OCI-LY7 (cell line): ENCODE results near the gene CAMKK1. TPM values are rescaled to one million over a fixed set of nuclear protein-coding genes. Genes with fewer than 3 reads are reported as not detected.

Experiments used
- BruUV-seq: library from RNA; stranded (reverse); fragments of 400-500 nt; replicated peaks from 2 replicates; lab custom pipeline; 2021; lab: Mats Ljungman, UMichigan
- CTCF ChIA-PET: fragments of 300-600 bp; sonication (Branson Sonifier 250); formaldehyde crosslinking; loops from one replicate; lab custom pipeline; 2022; ENCODE audit warnings: antibody characterized with exemption; ENCODE audit not compliant: unreplicated experiment; lab: Charles Lee
- POLR2A ChIA-PET: fragments of 300-600 bp; sonication (Branson Sonifier 250); formaldehyde crosslinking; loops from one replicate; lab custom pipeline; 2022; ENCODE audit warnings: antibody characterized with exemption; lab: Charles Lee
- DNase-seq: peaks from one replicate; pipeline ENCODE4 v3.0.0-alpha.2; 2015; ENCODE audit warnings: low spot score
- H2AFZ ChIP-seq: fragments of 200-600 bp; sonication (generic), shearing (Covaris generic); 2 replicates; pipeline ENCODE4 v1.6.1; 2014; ENCODE audit warnings: mild to moderate bottlenecking, antibody characterized with exemption, low read length, moderate library complexity
- H3K27ac ChIP-seq: fragments of 200-600 bp; sonication (generic); 2 replicates; pipeline ENCODE4 v1.5.1; 2014; ENCODE audit warnings: mixed run types, low read depth, mild to moderate bottlenecking, moderate library complexity, low read length, inconsistent platforms; ENCODE audit not compliant: poor library complexity, severe bottlenecking
- H3K36me3 ChIP-seq: fragments of 200-600 bp; sonication (generic); 2 replicates; pipeline ENCODE4 v1.6.1; 2014; ENCODE audit warnings: mild to moderate bottlenecking, antibody characterized with exemption, low read length, moderate library complexity, mixed read lengths; ENCODE audit not compliant: insufficient read depth
- H3K4me1 ChIP-seq: fragments of 200-600 bp; sonication (generic); 2 replicates; pipeline ENCODE4 v1.5.1; 2014; ENCODE audit warnings: mild to moderate bottlenecking, low read length; ENCODE audit not compliant: insufficient read depth, poor library complexity, severe bottlenecking
- H3K4me2 ChIP-seq: fragments of 200-600 bp; sonication (generic); 2 replicates; pipeline ENCODE4 v1.6.1; 2014; ENCODE audit warnings: mild to moderate bottlenecking, low read length
- H3K4me3 ChIP-seq: fragments of 200-600 bp; sonication (generic); 2 replicates; pipeline ENCODE4 v1.5.1; 2014; ENCODE audit warnings: mild to moderate bottlenecking, low read depth, low read length; ENCODE audit not compliant: poor library complexity, severe bottlenecking
- H3K79me2 ChIP-seq: fragments of 200-600 bp; sonication (generic); 2 replicates; pipeline ENCODE4 v1.6.1; 2016; ENCODE audit warnings: low read depth, mild to moderate bottlenecking, low read length, moderate library complexity, mixed read lengths; ENCODE audit not compliant: insufficient read depth
- H3K9me2 ChIP-seq: fragments of 200-600 bp; sonication (generic); 2 replicates; pipeline ENCODE4 v1.6.1; 2016; ENCODE audit warnings: mild to moderate bottlenecking, low read length, mixed read lengths; ENCODE audit not compliant: insufficient read depth
- H3K9me3 ChIP-seq: fragments of 200-600 bp; sonication (generic); 2 replicates; pipeline ENCODE4 v1.6.1; 2014; ENCODE audit warnings: mild to moderate bottlenecking, mixed run types, low read length, mixed read lengths
- H4K20me1 ChIP-seq: fragments of 200-600 bp; sonication (generic); 2 replicates; pipeline ENCODE4 v1.6.1; 2014; ENCODE audit warnings: mild to moderate bottlenecking, antibody characterized with exemption, low read length, moderate library complexity, mixed read lengths; ENCODE audit not compliant: insufficient read depth
- CTCF ChIP-seq: fragments of 200-600 bp; sonication (generic); conservative IDR thresholded peaks from 2 replicates; pipeline ENCODE4 v1.5.1; 2014; ENCODE audit warnings: mild to moderate bottlenecking, antibody characterized with exemption, low read length, moderate library complexity, mixed read lengths
- EZH2phosphoT487 ChIP-seq: fragments of 200-600 bp; sonication (generic); IDR thresholded peaks from 2 replicates; pipeline ENCODE4 v1.6.1; 2018; ENCODE audit warnings: low read depth, borderline replicate concordance, mild to moderate bottlenecking, mixed run types, antibody characterized with exemption, low read length, moderate library complexity, mixed read lengths
- intact Hi-C: fragments of 100-400 bp; cut with micrococcal nuclease; formaldehyde crosslinking; loops from one replicate; pipeline ENCODE4 v1.10.0; 2022; ENCODE audit not compliant: unreplicated experiment
- total RNA-seq, 2 experiments: library from RNA; depleted of rRNA in 1 of 2; stranded (reverse); fragments of >200 nt in 1 of 2; shearing (Covaris generic) in 1 of 2; gene quantifications; 2 replicates each; pipeline ENCODE4 v1.2.3, GENCODE V29; 2014 to 2022

Gene CAMKK1
- total RNA-seq, 2 experiments from 2014 or later, result 2.7 TPM

GRCh38 chr17:3937359-3937758 is 44.5 kb upstream of the CAMKK1 start:
- CTCF ChIA-PET, result no interaction called here
- DNase-seq, result no peak
- H4K20me1 ChIP-seq, result no peaks in the 10 kb centered on the region
- no peak for TF ChIP-seq EZH2phosphoT487
- TF ChIP-seq CTCF, result no peak
- H3K4me2 ChIP-seq, result no peak overlapping the region
- H3K36me3 ChIP-seq, result peaks cover 99% of the 10 kb centered on the region
- POLR2A ChIA-PET, result no interaction called here
- H3K4me3 ChIP-seq, result no peak overlapping the region
- intact Hi-C loops, result no loop called here
- no peaks in the 10 kb centered on the region for H3K4me1 ChIP-seq
- H3K27ac ChIP-seq, result no peak overlapping the region
- H3K79me2 ChIP-seq, result no peaks in the 10 kb centered on the region
- no peaks in the 10 kb centered on the region for H3K9me2 ChIP-seq
- no peak overlapping the region for H2AFZ ChIP-seq
- BruUV-seq, result no TSS peak
- H3K9me3 ChIP-seq, result no peaks in the 10 kb centered on the region

GRCh38 chr17:3935825-3936355 is 43.0 kb upstream of the CAMKK1 start:
- H3K9me3 ChIP-seq, result no peaks in the 10 kb centered on the region
- DNase-seq, result no peak
- no peak for TF ChIP-seq CTCF
- TF ChIP-seq EZH2phosphoT487, result no peak
- H4K20me1 ChIP-seq, result no peaks in the 10 kb centered on the region
- no peak overlapping the region for H2AFZ ChIP-seq
- intact Hi-C loops, result loop anchor here (1.0 to 2.0 kb wide), 2 partner anchors 29 to 68 kb away; partner anchors contain the start of gene ATP2A3
- peaks cover 99% of the 10 kb centered on the region for H3K36me3 ChIP-seq
- POLR2A ChIA-PET, result interaction anchor here (0.6 to 0.9 kb wide), 2 partner anchors 71 to 164 kb away, joined by 3 read pairs; no protein-coding TSS in a partner anchor
- no peak overlapping the region for H3K4me2 ChIP-seq
- H3K27ac ChIP-seq, result no peak overlapping the region
- H3K4me3 ChIP-seq, result no peak overlapping the region
- H3K9me2 ChIP-seq, result no peaks in the 10 kb centered on the region
- H3K4me1 ChIP-seq, result no peaks in the 10 kb centered on the region
- BruUV-seq, result no TSS peak
- no peaks in the 10 kb centered on the region for H3K79me2 ChIP-seq
- CTCF ChIA-PET, result no interaction called here

GRCh38 chr17:3935140-3935542 is 42.3 kb upstream of the CAMKK1 start:
- Histone ChIP-seq H3K4me2 (no peak overlapping the region), H2AFZ (no peak overlapping the region), H3K27ac (no peak overlapping the region), H3K79me2 (no peaks in the 10 kb centered on the region), H3K9me3 (no peaks in the 10 kb centered on the region), H3K4me1 (no peaks in the 10 kb centered on the region), H4K20me1 (no peaks in the 10 kb centered on the region), H3K9me2 (no peaks in the 10 kb centered on the region), H3K4me3 (no peak overlapping the region), H3K36me3 (peaks cover 100% of the 10 kb centered on the region)
- TF ChIP-seq CTCF (peak; percentile 73), EZH2phosphoT487 (no peak)
- ChIA-PET CTCF (no interaction called here), POLR2A (no interaction called here)
- DNase-seq, result peak; percentile 71
- no TSS peak for BruUV-seq
- intact Hi-C loops, result loop anchor here (1.0 to 2.0 kb wide), 2 partner anchors 30 to 69 kb away; partner anchors contain the start of gene ATP2A3
